ENCODE data around the gene UQCRHL. TPM values are rescaled to one million over a fixed set of nuclear protein-coding genes. Genes with fewer than 3 reads are reported as not detected.

UQCRHL gene
- total RNA-seq, 4 donors from 2014 or later: 0.40 to 1.4 (median 0.85) TPM

DNA sequence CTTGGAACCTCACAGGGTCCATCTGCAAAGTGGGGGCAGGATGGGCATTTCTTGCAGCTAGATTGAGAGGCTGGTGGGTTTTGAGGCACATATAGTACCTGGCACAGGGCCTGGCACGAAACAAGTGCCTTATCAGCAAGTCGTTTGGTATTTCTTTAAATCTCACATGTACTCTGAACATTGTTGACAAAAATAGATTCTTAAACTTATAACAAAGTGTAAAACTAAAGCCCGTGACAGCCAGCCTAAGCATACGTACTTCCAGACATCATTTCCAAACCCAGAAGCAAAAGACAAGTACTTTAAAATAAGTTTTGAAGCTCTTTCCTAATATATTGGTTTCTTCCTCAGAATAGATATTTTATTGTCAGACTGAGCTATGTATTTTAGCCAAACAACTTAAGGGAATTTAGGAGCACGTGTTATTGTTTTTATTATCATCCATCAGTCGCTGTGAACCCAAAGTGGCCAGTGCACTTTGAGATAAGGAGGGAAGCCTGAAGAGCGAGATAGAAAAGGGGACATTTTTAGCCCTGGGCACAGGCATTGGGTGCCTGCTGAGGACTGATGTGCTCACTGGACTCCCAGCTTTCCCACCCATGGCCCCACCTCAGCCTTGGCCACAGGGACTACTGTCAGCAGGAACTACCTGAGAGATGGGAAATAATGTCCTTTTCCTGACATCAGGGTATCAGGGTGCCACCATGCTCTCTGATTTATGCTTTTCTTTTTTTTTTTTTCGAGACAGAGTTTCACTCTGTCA lies 45.9 kb downstream of the UQCRHL start:
- peak overlapping the region in 1 of 2 donors; percentile 75 for H3K4me3 ChIP-seq
- peak overlapping the region; percentile 15 to 77 (median 65) for H3K27ac ChIP-seq
- no peak for ATAC-seq
- H3K4me1 ChIP-seq: peaks cover 0 to 80% (median 28%) of the 10 kb centered on the region in 3 donors
- peaks cover 0 to 24% of the 10 kb centered on the region in 2 donors for H3K36me3 ChIP-seq
- no peaks in the 10 kb centered on the region for H3K9me3 ChIP-seq
- no peak for TF ChIP-seq POLR2A (IDR thresholded peaks at IDR 0.05)
- no peak for TF ChIP-seq CTCF (IDR thresholded peaks at IDR 0.05)
- no peak for TF ChIP-seq EP300 (IDR thresholded peaks at IDR 0.05)
- TF ChIP-seq POLR2AphosphoS5 (IDR thresholded peaks at IDR 0.05): no peak
- 34% methylated on average over 7 of the region's 8 CpGs for WGBS, 2 donors (ENCODE audit: low coverage in 1 of 2)
- peaks cover 16% of the 10 kb centered on the region for H3K27me3 ChIP-seq

DNA sequence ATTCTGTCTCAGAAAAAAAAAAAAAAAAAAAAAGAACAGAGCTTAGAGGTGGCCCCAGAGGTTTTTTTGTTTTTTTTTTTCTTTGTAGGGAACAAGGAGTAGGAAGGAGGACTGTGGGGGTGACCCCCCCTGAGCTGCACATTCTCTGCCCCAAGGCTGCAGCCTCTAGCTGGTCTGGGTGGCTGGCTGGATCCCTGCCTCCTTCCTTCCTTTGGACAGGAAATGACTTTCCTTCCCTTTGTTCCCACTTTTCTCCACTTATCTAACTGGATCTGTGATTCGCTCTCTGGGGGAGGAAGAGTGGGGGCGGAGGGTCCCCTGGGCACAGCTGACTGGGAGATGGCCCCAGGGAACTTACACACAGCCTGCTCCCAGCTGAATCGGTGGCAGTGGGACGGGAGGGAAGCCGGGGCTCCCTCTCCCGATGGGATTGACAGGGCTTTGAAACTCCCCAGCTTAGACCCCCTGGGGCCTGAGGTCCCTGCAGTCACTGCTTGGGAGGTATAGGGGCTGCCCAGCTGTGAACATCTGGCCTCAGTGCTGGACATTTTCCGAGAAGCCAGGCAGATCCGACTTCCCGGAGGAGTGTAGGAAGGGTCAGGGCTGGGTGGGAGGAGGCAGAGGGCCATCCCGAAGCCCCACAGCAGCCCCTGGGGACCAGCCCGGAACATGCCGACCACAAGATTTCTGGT lies 46.8 kb downstream of the UQCRHL start:
- H3K27me3 ChIP-seq: peaks cover 16% of the 10 kb centered on the region
- H3K27ac ChIP-seq: peak overlapping the region; percentile 15 to 77 (median 65)
- ATAC-seq: peak; percentile 24
- WGBS, 2 donors (ENCODE audit: low coverage in 1 of 2): 3% methylated on average over 6 of the region's 12 CpGs; no CpG with 5 or more reads in 1 of the 2 donors
- H3K9me3 ChIP-seq: no peaks in the 10 kb centered on the region
- peaks cover 0 to 15% of the 10 kb centered on the region in 2 donors for H3K36me3 ChIP-seq
- H3K4me3 ChIP-seq: peak overlapping the region in 1 of 2 donors; percentile 75
- peaks cover 0 to 89% (median 28%) of the 10 kb centered on the region in 3 donors for H3K4me1 ChIP-seq
- TF ChIP-seq EP300 (IDR thresholded peaks at IDR 0.05): no peak
- TF ChIP-seq POLR2AphosphoS5 (IDR thresholded peaks at IDR 0.05): peak; percentile 17

DNA sequence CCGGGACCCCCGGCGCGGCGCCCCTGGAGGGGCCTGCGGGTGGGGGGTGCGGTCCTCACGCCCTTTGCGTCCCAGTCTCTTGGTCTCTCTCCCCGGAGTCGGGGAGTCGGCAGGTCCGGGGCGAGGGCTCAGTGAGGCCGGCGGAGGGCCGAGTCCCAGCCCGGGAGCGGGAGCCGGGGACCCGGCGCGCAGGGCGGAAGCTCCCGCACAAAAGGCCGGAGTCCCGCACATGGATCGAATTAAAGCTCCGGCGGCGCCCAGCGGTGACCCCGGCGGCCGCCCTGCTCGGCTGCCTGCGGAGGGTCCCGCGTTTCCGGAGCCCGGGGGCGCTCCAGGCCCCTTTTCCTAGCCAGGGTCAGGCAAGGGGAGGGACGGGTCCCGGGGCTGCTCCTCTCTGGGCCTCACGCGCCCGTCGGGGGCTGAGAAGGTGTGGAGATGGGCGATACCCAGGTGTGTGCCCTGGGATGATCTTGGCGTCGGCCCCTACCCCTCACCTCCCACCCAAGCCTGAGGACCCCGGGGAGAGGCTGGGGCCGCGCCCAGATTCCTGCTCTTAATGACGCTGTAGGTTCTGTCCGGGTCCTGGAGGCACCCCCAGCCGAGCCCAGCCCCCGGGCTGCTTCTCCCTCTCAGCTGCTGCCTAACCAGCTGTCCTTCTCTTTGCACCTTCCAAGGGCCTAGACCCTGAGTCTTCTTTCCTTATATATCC lies 48.3 kb downstream of the UQCRHL start:
- TF ChIP-seq POLR2AphosphoS5 (IDR thresholded peaks at IDR 0.05): no peak
- TF ChIP-seq EP300 (IDR thresholded peaks at IDR 0.05): no peak
- TF ChIP-seq POLR2A (IDR thresholded peaks at IDR 0.05): no peak
- TF ChIP-seq CTCF (IDR thresholded peaks at IDR 0.05): peak in 1 of 4 experiments; percentile 7
- Histone ChIP-seq H3K9me3 (no peaks in the 10 kb centered on the region), H3K27ac (peak overlapping the region; percentile 19 to 88 (median 79)), H3K4me3 (peak overlapping the region; percentile 58 to 75), H3K36me3 (no peaks in the 10 kb centered on the region), H3K4me1 (peaks cover 0 to 77% (median 28%) of the 10 kb centered on the region in 3 donors), H3K27me3 (peaks cover 16% of the 10 kb centered on the region)
- 0 to 13% methylated on average over 1 to 4 of the region's 58 CpGs for WGBS, 2 donors (ENCODE audit: low coverage in 1 of 2)
- ATAC-seq: peak; percentile 46

DNA sequence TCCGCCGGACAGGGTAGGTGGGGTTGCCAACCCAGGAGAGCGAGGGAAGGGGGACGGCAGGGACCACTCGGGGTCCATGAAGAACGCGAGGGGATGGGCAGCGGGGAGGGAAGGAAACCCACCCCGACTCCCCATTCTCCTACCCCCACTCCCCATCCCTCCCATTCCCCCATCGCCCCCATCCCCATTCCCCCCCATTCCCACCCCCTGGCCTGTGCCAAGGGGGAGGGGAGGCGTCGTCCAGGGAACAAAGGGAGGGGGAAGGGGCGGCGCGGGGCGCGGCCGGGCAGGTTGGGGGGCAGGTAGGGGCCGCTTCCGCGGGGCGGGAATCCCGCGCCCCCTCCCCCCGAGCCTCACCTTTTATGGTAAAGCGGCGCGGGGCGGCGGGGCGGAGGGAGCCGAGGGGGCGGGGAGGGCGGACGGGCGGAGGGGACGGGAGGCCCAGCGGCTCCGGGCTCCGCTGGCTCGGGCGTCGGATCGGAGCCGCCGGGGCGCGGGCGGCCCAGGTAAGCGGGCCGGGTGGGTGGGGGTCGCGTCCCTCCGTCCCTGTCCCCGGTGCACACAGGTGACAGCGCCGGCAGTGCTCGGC lies 49.0 kb downstream of the UQCRHL start, which contains the start of gene FBLIM1:
FBLIM1 (plus strand) TSS at position 453 of the 589 bp plus-strand sequence. CDS start 6,189 bp downstream, outside the sequence.
- 3% methylated on average over 6 of the region's 58 CpGs; no CpG with 5 or more reads in 1 of the 2 donors for whole genome bisulfite sequencing, 2 donors (ENCODE audit: low coverage in 1 of 2)
- Histone ChIP-seq H3K36me3 (no peaks in the 10 kb centered on the region), H3K9me3 (no peaks in the 10 kb centered on the region), H3K27ac (peak within 1 kb of the TSS; percentile 19 to 88 (median 79)), H3K27me3 (peaks cover 16% of the 10 kb centered on the region), H3K4me1 (peaks cover 0 to 71% (median 28%) of the 10 kb centered on the region in 3 donors), H3K4me3 (peak within 1 kb of the TSS; percentile 58 to 75)
- TF ChIP-seq POLR2A (IDR thresholded peaks at IDR 0.05) (no peak), POLR2AphosphoS5 (IDR thresholded peaks at IDR 0.05) (no peak), EP300 (IDR thresholded peaks at IDR 0.05) (no peak), CTCF (IDR thresholded peaks at IDR 0.05) (no peak)
- ATAC-seq: peak; percentile 31
